NCI-H526 (cell line): ENCODE results near the gene MSI2.
A peak's percentile ranks its signal among the peaks of the same experiment; 100 is the strongest.

ENCODE experiments used
- DNase-seq, 2 experiments: peaks; one replicate each; lab custom pipeline; 2025; lab: John Stamatoyannopoulos, UW

MSI2 gene

DNA sequence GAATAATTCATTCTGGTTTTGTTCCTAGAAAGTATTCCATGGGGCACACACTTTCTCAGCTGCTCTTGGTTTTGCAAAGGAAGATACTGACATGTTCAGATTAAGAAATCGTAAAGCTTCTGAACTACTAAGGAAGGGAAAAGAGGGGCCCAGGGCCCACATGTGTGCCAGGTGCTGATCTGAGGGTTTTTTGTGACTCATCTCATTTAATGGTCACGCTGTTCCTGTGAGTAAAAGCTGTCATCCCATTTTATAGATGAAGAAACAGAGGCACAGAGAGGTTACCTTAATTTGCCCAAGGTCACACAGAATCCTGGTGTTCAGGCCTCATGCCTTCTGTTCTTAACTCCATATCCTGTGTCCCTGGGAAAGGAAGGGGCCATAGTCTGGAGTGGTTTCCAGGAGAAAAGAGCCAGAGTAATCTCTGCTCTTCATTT is 113.2 kb downstream of the MSI2 start:
- no peak for DNase-seq

DNA sequence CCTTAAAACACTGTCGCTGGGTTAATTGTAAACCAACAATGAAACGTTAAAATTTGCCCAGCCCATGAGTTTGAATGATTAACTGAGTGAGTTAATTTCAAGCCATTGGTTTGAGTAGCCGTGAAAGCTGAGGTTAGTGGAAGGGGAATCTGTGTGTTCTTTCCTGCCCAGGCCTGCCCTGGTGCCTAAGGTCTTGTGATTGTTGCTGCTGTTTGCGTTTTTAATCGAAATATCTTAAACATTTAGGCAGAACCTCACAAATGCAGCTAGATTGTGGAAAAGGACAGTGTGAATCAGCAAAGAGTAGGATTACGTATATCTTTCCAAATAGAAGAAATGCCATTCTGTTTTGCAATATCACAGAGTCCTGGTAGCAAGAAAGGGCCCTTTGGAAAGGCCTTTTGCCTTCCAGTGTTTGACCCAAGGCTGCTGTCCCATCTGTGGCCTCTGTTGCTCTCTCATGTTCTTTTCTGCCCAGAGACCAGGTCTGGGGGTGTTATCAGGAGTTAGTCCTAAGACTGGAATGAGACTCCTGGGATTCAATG is 113.8 kb downstream of the MSI2 start:
- peak; percentile 9 to 31 for DNase-seq

DNA sequence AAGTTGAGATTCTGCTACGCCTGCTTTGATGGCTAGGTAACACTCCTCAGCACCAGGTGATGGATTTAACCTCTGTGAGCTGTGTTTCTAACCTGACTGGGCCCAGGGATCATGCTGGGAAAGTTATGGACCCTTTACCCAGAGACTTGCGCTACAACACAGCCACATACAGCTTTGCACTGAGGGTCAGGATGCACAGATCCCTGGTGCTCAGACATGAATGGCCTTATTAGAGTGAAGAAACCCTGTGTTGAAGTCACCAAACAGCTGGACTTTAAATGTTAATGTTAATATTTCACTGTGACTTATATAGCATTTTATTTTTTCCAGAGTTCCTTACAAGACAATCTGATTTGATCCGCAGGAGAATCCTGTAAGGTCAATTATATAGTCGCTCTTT is 114.3 kb downstream of the MSI2 start:
- DNase-seq: no peak

DNA sequence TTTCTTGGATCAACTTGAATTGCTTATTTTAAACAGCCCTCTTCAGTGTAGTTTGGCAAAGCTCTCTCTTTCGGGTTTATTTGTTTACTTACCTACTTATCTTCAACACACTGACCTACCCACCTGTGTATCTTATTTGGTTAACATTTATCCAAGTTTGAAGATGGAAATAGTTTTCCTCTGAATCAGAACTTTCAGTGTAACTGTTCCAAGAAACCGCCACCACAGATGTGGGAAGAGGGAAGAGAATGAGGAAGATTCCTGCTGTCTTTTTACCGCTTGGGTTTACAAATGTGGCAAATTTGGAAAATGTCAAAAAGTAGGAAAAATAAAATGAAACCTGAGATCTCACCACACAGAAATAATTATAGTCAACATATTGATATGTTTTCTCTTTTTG is 115.8 kb downstream of the MSI2 start:
- no peak for DNase-seq

DNA sequence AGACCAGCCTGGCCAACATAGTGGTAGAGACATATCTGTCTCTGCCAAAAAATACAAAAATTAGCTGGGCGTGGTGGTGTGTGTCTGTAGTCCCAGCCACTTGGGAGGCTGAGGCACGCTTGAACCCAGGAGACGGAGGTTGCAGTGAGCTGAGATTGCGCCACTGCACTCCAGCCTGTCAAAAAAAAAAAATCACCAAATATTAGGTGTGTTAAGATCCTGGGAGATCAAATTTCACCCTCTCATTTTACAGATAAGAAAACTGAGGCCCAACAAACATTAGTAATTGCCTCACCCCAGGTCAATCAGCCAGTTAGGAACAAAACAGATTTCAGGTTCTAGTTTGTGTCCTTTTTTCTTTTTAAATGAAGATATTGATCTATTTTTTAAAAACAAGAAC is 116.7 kb downstream of the MSI2 start:
- no peak for DNase-seq

DNA sequence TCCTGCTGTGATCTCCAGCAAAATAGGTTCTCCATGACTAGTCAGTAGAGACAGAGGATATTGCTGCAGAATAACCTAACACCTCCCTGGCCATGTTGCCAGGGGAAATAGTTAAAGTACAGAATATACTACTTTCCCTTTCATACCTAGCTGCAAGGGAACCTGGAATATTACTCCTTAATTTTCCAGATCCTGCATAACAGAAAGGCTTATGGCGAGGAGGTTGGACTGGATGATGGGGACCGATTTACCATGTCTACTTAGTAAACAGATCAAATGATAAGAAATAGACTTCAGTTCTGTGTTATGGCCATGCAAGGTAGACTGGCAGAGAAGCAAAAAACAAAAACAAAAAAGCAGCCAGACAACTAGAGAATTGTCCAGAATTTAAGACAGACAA is 117.4 kb downstream of the MSI2 start:
- DNase-seq: no peak

DNA sequence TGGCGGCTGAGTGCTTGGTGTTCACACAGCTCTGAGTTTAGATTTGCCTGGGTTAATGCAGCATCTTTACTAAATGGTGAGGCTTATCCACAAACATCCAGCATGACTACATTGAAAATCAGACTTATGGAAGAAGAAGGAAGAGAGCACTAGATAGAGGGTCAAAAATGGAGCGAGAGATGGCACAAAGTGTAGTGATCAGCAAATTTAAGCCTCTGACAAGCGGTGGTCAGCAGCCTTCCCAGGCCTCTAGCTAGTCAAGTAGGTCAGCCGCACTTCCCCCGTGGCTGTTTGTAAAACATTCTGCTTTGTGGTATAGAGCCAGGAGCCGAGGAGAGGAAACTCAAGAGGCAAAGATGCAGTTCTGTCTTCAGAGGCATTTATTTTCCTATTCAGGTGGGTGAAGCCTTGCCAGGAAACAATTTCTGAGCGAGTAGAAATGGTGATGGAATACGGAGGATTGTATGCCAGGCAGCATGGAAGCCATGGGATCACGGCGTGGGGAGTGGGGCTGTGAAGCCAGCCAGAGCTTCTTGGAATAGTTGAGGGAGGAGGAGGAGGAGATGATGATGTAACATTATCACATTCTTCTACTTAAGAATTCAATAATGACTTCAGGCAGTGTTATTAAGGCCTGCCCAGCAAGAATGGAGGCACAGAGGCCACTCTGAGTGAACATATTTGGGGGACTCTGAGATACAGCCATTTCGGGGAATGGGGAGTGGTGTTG is 118.9 kb downstream of the MSI2 start:
- no peak for DNase-seq

DNA sequence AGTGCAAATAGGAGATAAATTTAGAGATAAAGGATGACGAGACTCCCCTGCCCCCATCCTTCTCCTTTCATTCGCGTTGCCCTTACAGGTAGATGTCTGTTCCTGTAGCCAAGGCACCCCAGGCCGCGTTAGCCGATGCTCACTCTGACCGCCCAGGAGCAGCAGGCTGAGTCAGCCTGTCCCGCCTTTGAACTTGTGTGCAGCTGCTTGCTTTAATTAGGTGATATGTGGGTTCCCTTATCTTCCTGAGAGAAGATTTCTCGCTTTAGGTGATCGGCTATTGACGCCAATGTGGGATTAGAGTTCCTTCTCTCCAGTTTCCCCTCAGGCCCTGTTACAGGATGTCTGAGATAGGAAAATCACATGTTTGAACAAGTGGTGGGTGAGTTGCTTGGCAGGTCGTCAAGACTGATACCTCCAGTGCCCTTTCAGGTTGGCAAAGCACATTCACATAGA is 119.5 kb downstream of the MSI2 start:
- no peak for DNase-seq

DNA sequence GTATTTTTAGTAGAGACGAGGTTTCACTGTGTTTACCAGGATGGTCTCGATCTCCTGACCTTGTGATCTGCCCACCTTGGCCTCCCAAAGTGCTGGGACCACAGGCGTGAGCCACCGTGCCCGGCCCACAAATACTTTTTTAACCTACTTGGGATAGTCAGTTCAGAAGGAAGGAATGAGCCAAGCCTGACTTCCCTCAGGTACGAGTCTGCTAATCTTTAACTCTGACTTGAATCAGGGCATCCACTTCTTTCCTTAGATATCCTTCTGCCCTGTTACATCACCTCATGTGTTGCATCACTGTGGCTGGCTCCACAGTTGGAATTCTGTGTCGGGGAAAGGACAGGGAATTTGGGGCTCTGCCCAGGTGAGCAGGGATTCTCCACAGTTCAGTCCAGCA is 120.8 kb downstream of the MSI2 start:
- DNase-seq: no peak

DNA sequence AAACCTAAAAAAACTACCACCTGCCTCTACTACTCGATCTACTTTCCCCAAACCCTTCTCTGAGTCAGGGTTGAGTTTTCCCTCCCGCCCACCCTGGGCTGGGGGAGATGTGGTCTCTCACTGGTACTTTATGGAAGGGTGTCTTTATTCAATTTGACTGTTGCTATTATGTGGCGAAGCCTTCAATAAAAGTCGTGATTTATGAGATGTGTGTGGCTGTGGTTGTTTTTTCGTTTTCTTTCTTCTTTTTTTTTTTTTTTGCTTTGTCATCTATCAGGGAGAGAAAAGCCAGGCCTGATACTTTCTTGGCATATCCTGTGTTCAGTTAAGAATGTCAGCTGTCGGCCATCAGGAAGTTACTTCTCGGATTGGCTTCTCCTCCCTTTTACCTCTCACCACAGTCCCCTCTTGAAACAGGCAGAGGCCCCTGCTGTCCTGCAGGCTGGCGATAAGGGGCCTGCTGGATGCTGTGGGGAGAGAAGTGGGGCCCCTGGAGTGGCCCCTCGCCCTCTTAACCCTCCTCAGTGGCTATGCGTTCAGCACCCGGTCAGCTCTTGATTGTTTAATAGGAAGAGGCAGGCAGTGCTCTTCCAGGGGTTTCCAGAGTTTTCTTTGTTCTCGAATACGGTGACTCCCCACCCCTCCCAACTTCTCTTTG is 123.0 kb downstream of the MSI2 start:
- DNase-seq: no peak

DNA sequence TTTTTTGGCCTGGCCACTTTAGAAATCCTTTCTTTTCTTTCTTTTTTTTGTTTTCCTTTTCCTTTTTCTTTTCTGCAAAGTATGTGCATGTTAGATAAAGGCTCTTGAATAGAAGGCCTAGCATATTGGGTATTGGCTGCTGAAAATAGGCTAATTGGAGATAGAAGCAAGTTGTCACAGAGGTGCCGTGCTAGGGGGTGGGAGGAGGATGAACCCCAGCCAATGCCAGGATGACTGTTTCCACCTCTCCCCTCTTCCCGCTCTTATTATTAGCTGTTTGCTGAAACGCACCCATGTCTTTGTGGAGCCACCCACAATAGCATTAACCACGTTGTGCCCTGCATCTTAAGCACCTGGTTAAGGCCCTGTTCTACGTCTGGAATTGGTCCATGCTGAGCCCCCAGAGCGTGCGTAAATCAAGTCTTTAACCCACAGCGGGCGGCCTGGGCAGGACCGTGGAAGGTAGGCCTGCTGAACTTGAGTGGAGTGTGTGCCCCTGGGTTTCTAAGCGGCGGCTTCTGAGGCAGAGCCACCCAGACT is 123.6 kb downstream of the MSI2 start:
- no peak for DNase-seq

DNA sequence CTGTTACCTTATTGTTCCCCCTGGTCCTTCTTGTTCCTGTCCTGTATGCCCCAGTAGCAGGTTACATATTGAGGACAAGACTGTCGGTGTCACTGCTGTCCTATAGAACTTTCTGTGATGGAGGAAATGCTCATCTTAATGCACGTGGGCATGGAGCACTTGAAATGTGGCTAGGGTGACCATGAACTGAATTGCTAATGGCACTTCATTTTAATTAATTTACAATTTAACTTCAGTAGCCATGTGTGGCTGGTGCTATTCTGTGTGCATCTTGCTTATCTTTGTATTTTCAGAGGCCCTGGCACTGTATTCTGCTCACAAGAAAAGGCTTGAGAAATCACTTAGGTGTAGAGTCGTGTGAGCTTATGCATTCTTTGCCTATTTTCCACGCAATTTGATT is 125.2 kb downstream of the MSI2 start:
- DNase-seq: no peak

DNA sequence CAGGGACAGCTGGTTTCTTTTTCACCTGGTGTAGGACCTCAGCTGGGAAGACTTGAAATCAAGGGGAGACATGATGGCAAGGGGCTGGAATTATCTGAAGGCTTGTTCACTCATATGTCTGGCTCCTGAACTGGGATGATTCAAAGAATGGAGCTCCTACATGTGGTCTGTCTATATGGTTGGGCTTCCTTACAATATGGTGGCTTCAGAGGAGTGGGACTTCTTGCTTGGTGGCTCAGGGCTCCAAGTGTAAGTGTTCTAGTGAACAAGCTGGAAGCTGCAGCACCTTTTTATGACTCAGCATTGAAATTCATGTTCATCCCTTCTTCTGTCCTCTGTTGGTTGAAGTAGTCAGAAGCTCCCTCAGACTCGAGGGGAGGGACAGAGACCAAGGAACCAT is 127.9 kb downstream of the MSI2 start:
- DNase-seq: no peak

DNA sequence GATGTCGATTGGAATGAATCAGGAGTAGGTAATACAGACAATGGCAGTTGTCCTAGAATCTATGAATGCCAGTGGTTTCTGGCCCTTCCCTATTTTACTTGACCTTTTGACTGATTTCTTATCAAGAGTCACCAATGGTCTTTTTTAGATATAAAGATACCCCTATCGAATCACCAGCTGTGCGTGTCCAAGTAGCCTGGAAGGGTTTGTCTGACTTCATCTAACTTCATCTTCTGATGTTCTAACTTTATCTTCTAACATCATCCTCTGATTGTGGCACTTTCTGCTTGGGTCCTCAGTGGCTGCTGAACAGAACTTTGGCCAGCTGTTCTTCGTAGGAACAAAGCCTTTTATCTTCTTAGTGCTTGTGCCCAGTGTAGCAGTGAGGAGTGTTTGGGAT is 129.7 kb downstream of the MSI2 start:
- no peak for DNase-seq

DNA sequence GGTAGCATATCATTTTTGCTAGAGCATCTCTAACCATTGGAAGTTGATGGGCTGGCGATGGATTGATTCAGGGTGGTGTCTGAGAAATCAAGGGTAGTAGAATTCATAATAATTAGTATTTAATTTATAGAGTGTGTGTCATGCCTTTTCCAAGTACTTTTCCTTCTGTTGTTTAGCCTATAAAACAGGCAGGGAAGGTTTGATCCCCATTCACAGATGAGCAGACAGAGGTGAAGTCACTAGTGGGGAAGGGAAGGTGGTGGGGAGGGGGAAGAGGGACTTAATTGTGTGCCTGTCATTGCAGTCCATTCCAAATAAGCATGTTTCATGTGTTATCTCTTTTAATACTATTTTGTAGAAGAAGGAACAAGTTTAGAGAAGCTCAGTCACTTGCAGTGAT is 131.3 kb downstream of the MSI2 start:
- no peak for DNase-seq

DNA sequence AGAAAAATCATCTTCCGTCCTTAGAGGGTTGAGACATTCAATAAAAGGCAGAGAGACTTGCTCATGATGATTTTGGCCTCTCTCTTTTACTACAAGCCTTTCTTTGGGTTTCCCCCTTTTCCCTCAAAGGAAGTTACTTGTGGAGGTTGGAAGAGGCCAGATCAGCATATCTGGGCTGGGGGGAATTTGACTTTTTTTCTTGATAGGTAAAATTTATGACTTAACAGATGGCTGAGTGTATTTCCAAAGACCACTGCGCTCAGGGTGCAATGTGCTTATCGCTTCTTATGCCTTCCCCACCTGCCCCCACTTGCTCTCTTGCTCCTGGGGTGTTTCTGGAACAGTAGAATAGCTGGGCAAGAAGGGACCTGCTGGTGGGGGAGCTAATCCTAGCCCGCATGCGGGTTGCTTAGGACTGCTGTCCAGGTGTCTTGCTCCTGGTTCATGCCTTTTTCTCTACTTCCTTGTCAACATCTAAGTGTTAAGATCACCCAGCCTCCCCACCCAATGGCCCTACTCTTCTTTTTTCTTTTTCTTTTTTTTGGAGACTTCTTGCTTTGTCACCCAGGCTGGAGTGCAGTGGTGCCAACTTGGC is 131.9 kb downstream of the MSI2 start:
- no peak for DNase-seq

DNA sequence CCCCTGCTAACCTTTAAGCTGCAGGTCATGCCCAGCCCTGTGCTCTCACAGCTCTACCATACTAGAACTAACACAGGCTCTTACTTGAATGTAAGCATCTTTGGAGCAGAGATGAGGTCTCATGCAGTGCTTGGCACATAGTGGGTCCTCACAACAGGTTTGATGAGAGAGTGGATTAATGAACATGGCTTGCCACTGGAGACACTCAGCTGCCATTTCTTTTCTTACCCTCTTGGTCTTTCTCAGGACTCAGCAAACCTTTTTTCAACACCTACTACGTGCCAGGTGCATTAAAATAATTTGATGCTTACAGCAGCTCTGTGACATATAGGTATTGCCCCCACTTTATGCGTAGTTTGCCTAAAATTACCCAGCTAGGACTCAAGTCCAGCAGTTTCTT is 133.2 kb downstream of the MSI2 start:
- DNase-seq: no peak

DNA sequence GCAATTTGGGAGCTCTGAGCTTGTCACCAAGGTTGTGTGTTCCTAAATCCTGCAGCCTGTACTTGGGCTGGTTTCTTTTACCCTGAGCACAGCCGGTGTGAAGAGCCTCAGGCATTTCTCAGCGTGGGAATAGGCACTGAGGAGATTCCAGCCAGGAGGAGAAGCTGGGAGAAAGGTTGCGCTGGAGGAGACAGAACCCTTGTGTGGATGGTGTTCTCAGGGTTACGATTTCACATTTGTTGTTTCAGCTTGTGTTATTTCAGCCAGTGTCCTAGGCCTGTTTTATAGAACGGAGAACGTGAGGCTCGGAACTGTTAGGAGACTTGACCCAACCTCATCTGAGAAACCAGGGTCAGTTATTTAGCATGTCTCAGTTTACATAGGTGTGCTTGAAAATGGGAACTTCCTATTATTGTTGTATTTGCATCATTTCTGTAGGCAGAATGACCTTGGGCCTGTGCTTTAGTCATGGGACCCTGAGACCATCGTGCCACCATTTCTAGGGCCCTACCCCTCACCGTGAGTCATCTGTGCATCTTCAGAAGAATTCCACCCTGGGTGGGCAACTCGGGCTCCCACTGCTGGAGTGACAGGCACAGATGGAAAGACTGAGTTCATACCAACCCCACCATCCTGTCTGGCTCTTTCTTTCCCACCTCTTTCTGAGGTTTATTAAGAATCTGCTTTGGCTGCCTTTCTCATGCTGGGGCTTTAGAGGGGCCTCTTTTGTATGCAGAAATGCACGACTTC is 134.9 kb downstream of the MSI2 start:
- no peak for DNase-seq

DNA sequence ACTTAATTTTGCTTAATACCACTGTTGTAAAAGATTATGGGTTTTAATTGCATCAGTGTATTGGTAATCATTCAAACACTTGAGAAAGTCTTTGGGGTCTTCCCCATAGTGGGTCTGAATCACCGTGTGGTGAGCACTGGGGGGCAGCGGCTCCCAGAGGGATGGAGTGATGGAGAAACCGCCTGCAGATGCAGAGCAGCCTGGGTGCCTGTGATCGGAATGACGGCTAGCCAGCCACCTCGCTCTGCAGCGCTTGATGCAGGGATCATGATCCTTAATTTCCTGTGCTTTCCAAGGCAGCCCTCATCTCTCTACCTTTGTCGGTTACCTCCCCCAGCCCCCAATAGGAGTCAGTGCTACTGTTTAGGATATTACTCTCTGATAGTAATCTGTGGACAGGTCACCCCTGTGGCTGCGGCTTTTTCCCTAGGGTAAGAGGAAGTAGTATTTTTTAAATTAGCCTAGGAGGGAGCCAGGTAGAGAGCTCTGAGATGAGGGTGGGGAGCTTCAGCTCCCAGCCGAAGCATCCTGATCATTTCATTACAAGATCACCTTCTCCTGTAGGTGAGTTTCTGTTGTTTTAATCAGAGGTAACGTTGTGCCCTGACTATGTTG is 135.6 kb downstream of the MSI2 start:
- DNase-seq: no peak

DNA sequence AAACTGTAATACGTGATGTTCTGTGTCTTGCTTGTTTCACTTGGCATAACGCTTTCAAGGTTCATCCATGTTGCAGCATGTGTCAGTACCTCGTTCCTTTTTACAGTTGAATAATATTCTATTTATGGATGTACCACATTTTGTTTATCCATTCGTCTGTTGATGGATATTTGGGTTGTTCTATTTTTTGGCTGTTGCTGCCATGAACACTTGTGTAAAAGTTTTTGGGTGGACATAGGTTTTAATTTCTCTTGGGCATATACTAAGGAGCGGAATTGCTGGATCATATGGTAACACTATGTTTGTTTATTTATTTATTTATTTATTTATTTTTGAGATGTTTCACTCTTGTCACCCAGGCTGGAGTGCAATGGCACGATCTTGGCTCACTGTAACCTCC is 137.0 kb downstream of the MSI2 start:
- DNase-seq: no peak

DNA sequence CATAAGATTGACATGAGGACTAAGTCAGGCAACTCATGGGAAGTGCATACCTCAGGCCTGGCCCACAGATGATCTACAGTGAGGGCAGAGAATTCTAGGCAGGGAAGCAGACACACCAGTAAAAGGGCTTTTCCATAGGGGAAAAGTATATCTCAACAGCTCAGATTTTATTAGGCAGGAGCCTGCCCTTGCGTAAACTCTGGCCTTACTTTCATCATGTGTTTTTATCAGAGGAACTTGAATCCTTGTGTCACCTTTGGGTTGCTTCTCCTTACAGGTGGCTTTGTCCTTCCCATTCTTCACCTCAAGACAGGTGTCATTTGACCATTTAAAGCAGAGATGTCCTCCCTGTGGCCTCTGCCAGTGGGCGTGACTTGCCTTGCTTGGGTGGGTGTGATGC is 138.1 kb downstream of the MSI2 start:
- DNase-seq: no peak
